EH (cell line): ENCODE results near the gene CYP4A11.
"Not testable (repeated sequence)": the region's sequence is repeated elsewhere in the genome, so short reads cannot be mapped to it uniquely, and the experiment has no call there.

ENCODE experiments used
- DNase-seq: peaks from one replicate; pipeline ENCODE4 v3.0.0-alpha.2; 2015; ENCODE audit warnings: low read depth

CYP4A11 gene

GRCh38 chr1:46927249-46927835 is 13.9 kb downstream of the CYP4A11 start:
- no peak for DNase-seq

GRCh38 chr1:46910790-46911189 is 30.5 kb downstream of the CYP4A11 start:
- DNase-seq = no peak

- no peak for DNase-seq
Measured at GRCh38 chr1:46903481-46903880, 37.8 kb downstream of the CYP4A11 start.

- no peak for DNase-seq
Measured at GRCh38 chr1:46900401-46900800, 40.9 kb downstream of the CYP4A11 start.

- DNase-seq = not testable (repeated sequence)
Measured at GRCh38 chr1:46881656-46882055, 59.6 kb downstream of the CYP4A11 start.
